Left kidney (tissue), 2 donors: ENCODE measurements around the gene OPRD1. TPM values are rescaled to one million over a fixed set of nuclear protein-coding genes. Genes with fewer than 3 reads are reported as not detected.
"Not testable (repeated sequence)": the region's sequence is repeated elsewhere in the genome, so short reads cannot be mapped to it uniquely, and the experiment has no call there.

Experiments used
- DNase-seq: peaks from one replicate; pipeline ENCODE4 v3.0.0-alpha.2; 2013
- polyA plus RNA-seq: library from polyadenylated mRNA; unstranded; fragments of 120-200 nt; gene quantifications from one replicate; pipeline ENCODE4 v1.2.1, GENCODE V29; 2013; ENCODE audit not compliant: insufficient read length

OPRD1 gene
- polyA plus RNA-seq, 1 donor: 0.52 TPM

DNA sequence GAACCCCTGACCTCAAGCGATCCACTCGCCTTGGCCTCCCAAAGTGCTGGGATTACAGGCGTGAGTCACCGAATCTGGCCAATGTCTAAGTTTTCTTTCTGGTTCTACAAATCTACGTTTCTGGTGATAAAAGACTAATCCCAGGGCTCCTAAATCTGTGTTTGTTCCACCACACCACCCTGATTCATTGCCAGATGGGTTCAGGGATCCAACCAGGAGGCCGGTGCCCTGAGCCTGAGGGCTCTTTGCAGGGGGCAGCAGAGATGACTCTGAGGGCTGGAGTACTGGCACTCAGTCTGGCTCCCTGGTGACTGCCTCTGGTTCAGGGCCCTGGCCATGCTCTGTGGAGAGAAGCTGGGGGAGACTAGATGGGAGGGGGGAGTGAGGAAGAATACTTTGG, 10.5 kb upstream of the OPRD1 start:
- DNase-seq: no peak

DNA sequence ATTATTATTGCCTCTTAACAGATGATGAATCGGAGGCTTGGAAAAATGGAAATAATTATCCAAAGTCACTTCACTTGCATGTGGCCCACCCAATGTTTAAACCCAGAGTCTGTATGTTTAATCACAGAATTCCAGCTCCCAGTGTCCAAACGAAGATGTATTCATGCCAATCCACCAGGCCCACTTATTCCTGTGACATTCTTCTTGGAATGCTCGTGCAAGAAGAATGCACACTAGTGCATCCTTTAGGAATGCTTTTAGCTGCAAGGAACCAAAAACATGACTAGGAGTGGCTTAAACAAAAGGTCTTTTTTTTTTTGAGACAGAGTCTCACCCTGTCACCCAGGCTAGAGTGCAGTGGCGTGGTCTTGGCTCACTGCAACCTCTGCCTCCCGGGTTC, 8.9 kb upstream of the OPRD1 start:
- no peak for DNase-seq

DNA sequence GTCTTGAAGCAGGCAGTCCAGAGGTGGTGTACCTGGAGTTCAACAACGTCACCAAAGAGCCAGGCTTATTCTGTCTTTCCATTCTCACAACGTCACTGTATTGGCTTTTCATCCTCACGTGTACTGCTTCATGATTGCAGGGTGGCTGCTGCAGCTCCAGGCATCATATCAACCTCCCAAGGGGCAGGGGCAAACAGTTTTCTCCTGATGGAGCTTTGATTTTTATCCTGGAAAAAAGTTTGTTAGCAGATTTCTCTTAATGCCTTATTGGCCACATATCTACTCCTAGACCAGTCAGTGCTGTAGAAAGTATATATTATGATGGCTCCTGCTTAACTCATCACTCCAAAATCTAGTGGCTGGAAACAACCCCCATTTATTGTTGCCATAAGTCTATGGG, 8.3 kb upstream of the OPRD1 start:
- no peak for DNase-seq

DNA sequence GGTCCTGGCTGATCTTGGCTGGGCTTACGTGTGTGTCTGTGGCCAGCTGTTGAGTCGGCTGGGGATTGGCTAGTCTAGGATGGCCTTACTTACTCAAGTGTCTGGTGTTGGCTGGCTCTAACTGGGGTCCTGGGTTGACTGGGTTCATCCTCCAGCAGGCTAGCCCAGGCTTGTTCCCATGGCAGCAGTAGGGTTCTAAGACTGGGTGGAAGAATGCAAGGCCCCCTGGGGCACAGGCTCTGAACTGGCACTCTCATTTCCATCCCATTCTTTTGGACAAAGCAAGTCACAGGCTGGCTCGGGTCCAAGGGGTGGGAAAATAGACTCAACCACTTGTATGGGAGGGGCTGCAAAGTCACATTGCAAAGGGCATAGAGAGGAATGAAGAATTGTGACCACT, 7.9 kb upstream of the OPRD1 start:
- DNase-seq: no peak

DNA sequence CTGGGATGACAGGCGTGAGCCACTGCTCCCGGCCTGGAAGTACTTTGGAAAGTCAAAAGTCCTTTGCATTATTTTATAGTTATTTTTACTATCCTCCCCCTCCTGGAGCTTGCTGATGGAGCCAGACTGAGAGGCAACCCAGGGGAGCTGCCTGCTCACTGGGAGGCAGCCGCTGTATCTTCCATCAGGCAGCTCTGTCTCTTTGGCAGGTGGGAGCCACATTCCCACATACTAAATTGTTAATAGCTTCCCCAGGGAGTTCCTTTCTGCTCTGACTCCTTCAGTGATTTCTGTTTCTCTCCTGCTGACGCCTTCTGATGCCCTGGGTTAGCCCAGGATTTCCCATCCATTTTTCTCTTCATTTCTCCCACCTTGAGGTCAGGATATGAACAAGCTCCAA, 4.9 kb upstream of the OPRD1 start:
- DNase-seq: no peak

DNA sequence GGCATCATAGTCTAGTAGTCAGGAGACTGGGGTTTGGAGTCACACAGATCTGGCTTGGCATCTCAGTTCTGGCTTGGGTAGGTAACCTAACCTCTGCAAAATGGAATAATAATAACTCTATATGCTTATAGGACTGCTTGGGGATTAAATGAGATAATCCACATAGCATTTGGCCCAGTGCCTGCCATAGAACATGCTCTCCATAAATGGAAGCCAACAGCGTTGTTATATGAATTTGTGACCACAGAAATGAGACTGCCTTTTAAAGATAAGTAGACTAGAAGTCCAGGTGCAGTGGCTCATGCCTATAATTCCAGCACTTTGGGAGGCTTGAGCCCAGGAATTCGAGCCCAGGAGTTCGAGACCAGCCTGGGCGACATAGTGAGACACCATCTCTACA, 4.0 kb upstream of the OPRD1 start:
- DNase-seq: no peak

DNA sequence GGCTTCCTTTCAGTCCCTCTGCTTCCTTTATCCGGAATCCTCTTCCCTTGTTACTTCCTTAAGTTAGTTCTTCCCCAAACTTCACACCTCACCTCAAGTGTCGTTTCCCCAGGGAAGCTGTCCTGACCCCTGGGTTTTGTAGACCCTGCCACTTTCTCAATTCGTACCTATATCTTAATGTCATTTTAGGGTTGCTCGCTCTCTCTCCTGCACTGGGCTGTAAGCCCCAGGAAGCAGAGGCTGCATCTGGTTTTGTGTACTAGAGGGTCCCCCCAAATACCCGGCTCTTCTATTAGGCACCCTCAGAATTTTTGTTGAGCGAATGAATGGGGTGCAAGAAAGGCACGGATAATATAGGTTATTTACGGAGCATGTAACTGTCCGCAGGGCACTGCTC, 603 bp upstream of the OPRD1 start:
- DNase-seq: no peak

DNA sequence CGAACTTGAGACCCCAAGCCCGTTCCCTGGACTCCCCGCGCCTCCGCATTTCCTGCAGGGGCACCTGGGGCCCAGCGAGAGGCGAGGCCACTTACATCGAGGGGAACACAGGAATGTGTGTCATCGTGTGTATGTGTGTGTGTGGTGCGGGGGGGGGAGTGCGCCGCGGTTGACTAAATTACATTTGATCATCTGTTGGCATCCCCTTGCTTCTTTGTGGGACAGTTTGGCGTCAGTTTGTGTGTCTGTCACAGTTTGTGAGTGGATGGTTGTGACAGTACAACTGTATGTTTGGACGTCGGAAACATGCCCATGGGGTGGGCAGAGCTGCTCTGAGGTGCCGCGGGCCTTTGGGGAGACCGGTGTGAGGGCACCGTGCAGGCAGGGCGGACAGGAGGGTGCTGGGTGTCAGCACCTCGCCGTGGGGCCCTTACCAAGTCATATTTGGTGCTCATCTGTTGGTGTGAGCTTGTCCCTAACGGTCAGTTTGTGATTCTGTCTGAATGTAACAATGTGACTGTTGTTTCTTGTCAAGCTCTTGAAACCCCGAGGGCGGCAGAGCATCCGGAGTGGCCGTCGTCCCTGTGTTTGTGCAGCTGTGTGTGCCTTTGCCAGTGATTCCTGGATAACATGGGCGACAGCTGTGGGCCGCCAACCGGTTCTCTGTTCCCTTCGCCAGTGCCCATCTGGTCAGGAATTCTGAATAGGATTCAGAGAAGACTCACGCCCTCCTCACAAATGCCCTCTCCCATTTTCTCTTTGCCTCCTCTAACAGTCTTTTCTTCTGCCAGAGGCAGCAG, 899 bp downstream of the OPRD1 start:
- DNase-seq: no peak

DNA sequence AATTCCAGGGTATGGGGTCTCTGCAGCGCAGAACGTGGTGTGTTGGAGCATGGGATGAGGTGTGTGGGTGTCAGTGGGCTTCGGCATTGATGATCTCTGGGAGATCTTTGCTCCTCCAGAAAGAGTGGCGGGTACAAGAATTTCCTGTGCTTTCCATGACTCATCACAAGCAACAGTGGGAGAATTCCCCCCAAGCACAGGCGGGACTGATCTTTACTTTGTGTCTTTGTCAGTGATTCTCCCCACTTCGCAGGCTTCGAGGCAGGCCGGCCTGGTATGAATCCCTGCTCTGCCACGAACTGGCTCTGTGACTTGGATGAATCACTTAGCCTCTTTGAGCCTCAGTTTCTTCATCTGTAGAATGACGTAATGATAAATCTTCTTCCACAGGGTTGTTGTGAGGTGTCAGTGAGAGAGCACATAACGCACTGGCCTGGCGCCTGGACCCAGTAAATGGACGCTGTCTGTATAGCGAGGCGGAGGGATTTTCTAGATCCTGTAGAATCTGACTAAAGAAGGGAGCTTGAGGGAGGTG, 2.0 kb downstream of the OPRD1 start:
- no peak for DNase-seq

DNA sequence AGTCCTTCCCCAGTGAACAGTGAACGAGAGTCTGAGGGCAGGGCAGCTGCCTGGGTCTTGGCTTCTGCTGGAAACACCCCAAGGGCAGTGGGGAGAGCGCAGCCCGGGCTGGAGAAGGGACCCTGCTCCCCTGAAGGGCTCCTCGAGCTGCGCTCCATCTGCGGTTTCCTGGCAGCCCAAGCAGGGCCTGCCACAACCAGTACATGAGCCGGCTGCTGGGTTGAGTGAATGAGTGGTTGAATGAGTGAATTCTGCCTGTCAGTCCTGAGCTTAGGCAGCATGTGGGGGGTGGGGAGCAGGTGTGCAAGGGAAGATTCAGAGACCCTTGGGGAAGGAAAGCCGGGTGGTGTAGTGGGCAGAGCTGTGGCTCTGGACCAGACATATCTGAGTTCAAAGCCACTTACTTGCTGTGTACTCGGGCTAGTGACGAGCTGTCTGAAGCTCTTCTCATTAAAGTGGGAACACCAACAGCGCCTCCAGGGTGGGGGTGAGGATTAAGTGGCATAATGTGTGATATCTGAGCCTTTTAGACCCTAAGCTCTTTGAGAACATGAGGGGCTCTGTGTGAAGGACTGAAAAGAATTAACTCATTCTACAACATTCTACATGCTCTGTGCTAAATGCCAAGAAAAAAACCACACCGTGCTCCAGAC, 3.7 kb downstream of the OPRD1 start:
- DNase-seq: no peak

DNA sequence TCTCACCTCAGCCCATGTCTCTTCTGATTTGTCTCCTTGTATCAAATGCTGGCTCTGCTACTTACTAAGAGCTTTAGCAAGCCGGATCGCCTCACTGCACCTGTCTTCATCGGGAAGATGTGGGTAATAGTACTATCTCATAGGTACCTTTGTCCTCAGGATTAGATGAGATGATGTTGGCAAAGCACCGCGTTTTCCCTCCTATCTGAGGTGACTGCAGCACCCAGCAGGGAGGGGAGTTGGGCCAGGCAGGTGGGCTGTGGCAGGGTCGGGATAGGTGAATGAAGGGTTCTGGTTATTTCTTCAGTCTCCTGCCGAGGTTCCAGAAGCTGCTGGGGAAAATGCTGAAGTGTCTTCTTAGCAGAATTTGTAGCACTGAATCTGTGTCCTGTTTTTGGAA, 5.2 kb downstream of the OPRD1 start:
- DNase-seq: no peak

DNA sequence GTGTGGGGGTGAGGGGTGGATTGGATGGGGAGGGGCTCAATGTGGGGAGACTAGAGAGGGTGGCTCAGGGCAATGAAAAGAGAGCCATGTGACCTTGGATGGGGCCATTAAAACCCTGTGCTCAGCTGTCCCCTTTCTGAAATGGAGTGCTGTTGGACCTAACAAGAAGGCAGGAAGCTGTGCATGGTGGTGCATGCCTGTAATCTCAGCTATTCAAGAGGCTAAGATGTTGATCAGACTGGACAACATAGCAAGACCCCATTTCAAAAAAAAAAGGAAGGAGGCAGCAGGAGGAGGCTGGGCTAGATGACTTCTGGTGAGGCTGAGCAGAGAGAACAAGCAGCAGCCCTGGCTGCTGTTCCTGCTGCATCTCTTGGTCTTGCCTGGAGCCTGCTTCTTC, 7.0 kb downstream of the OPRD1 start:
- DNase-seq: no peak

DNA sequence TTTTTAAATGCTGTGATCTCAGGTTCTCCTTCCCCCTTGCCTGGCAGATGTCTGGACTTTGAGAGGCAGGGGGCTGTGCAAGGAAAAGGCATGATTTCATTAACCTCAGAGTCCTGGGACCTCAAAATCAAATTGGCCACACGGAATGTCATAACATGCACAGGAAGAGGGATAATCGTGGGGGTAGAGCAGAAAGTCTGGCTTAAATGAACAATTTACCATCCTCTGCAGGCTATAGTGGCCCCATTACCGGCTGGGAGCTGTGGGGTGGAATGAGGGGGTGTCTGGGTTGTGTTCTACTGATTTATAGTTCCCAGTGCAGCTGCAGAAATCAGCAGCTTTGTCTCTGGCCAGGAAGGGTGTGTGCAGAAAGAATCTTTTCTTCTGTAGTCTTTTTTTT, 10.8 kb downstream of the OPRD1 start:
- DNase-seq: no peak

DNA sequence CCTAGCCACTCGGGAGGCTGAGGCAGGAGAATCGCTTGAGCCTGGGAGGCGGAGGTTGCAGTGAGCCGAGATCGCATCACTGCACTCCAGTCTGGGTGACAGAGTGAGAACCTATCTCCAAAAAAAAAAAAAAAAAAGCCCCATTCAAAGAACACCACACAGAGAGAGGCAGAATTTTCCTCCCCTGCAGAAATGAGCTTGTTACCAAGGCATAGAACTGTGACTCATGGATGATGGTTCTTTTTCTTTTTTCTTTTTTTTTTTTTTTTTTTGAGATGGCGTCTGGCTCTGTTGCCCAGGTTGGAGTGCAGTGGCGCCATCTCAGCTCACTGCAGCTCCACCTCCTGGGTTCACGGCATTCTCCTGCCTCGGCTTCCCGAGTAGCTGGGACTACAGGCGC, 12.1 kb downstream of the OPRD1 start:
- not testable (repeated sequence) for DNase-seq

DNA sequence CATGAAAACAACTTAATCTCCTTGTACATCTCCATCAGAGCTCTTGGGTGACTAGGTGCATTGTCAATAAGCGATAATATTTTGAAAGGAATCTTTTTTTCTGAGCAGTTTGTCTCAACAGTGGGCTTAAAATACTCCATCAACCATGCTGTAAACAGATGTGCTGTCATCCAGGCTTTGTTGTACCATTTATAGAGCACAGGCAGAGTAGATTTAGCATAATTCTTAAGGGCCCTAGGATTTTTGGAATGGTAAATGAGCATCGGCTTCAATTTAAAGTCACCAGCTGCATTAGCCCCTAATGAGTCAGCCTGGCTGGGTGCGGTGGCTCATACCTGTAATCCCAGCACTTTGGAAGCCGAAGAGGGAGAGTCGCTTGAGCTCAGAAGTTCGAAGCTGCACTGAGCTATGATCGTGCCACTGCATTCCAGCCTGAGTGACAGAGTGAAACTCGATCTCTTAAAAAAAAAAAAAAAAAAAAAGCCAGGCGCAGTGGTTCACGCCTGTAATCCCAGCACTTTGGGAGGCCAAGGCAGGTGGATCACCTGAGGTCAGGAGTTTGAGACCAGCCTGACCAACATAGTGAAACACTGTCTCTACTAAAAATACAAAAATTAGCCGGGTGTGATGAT, 16.4 kb downstream of the OPRD1 start:
- not testable (repeated sequence) for DNase-seq

DNA sequence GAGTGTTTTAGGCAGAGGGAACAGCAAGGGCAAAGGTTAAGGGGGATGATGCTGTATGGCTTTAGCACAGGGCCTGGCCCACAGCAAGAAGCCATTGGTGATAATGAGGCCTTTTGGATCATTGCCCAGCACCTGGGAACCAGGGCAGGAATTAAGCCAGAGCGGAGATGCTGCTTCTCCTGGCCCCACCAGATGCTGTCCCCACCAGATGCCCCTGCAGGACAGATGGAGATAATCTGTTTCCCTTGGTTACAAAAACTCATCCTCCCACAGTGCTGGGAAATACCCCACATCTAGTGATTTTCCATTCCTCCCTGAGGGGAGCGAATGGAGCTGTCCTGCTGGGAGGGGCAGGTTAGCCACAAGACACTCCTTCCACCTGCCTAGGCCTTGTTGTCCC, 18.8 kb downstream of the OPRD1 start:
- DNase-seq: no peak

DNA sequence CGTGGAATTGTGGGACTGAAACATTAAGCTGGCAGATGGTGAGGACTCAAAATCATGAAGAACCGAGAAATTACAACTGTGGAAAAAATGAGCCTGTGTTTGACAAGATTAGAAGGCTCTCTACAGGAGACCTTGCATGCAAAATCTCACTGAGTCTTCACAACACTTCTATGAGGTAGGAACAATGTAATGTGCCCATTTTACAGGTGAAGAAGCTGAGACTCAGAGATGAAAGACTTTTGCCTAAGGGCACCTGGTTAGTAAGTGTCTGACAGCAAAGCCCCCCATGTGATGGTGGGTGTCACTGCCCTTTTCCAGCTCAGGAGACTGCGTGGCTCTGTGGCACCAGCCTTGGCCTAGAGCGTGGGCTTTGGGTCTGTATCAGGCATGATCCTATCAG, 21.0 kb downstream of the OPRD1 start:
- DNase-seq: no peak

DNA sequence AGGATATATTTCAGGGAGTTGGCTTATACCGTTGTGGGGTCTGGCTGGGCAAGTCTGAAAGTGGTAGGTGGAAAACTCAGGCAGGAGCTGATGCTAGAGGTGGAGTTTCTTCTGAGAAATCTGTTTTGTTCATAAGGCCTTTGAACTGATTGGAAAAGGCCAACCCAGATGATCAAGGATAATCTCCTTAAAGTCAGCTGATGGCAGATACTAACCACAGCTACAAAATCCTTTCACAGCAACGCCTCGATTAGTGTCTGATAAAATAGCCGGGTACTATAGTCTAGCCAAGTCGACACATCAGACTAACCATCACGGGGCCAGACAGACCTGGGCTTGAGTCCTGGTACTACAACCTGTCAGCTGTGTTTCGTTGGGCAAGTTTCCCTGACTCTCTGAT, 21.4 kb downstream of the OPRD1 start:
- no peak for DNase-seq

DNA sequence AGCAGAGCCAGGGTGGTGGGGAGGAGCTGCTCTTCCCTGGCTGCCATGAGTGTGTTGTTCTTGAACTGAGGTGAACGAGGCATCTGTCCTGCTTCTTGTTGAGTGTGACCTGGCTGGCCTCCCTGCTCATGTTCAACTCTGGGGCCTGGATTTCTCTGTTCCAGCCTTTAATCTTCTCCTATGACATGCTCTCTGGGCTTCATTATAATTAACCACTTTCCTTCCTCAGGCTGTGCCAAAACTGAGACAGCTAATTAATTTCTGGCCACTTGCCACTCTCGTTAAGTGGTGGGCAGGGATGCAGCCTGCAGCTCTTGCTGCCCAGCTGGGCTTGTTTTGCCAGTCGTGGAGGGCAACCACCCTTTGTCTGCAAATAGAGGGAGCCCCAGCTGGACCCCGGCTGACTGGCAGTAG, 23.3 kb downstream of the OPRD1 start:
- DNase-seq: no peak

DNA sequence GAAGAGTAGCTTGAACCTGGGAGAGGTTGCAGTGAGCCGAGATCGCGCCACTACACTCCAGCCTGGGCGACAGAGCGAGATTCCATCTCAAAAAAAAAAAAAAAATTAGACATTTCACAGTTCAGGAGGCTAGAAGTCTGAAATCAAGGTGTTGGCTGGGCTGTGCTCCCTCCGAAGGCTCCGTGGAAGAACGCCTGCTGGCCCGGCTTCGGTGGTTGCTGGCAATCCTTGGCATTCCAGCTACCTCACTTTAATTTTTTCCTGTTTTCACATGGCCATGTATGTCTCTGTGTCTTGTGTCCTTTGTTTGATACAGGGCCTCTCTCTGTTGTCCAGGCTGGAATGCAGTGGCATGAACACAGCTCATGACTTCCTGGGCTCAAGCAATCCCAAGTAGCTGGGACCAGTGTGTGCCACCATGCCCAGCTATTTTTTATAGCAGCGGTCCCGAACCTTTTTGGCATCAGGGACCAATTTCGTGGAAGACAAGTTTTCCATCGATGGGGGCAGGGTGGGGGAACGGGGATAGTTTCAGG, 24.5 kb downstream of the OPRD1 start:
- no peak for DNase-seq

DNA sequence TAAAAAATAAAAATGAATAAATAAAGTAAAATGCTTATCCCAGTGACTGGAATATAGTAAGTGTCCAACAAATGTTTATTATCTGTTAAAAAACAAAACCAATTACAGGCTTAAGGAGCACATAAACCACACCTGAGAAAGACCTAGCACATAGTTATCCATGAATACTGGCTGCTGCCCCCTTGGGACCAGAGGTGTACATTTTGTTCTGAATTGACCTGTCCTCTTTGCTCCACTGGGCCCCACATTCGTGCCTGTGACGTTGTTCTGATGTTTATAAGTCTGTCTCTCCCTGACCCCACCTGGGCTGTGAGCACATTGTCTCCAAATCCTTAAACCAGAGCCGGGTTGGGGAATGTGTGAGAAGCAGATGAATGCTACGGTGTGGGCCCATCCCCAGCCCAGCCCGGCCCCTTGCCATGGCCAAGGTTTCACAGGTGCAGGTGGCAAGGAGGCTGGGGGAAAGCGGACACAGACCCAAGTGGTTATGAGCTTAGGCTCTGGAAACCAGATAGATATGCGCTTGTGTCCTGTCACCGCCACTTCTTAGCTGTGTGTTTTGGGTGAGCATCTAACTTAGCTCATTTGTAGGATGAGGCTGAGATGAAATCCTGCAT, 29.1 kb downstream of the OPRD1 start:
- no peak for DNase-seq

DNA sequence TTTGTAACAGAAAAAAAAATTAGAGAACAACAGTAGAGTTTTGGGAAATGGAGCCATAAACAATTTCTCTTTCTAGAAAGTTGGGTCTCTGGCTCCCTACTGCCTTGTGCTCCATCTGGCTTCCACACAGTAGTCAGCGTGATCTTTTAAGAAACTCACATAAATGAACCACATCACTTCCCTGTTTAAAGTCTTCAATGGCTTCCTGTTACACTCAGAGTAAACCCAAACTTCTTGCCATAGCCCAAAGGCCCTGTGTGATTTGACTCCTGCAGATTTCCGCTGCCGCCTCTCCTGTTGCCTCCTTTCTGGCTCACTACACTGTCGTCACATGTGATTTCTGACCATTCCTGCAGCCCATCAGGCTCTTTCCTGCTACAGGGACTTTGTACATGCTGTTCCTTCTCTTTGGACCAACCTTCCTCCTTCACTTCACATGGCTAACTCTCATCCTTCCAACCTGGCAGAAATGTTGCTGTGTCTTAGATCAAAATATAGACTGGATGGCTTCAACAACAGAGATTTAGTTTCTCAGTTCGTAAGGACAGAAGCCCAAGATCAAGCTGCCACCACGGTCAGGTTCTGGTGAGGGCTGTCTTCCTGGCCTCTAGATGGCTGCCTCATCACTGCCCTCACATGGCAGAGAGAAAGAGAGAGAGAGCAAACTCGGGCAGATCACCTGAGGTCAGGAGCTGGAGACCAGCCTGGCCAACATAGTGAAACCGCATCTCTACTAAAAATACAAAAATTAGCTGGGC, 34.0 kb downstream of the OPRD1 start:
- no peak for DNase-seq
